PFSK-1 (cell line): ENCODE data around the gene PLA2G4A.

Experiments used
- FOXP2 ChIP-seq: optimal IDR thresholded peaks from 2 replicates; pipeline ENCODE3; 2011; ENCODE audit warnings: borderline replicate concordance, control low read depth, inconsistent platforms; ENCODE audit not compliant: insufficient read depth; ENCODE audit errors: extremely low read length, extremely low read depth
- POLR2AphosphoS5 ChIP-seq: IDR thresholded peaks from 2 replicates; pipeline ENCODE4 v1.6.1; 2012; ENCODE audit warnings: low read depth, mild to moderate bottlenecking, control low read depth, low read length, moderate library complexity
- REST ChIP-seq, 2 experiments: IDR thresholded peaks; 2 replicates each; pipeline versions ENCODE4 v1.6.1 to v1.8.0; 2011 to 2012; ENCODE audit warnings: low read depth in 2 of 2, low read length in 2 of 2, control low read depth in 1 of 2, inconsistent platforms in 1 of 2, mild to moderate bottlenecking in 1 of 2, moderate library complexity in 1 of 2; ENCODE audit not compliant: insufficient read depth in 1 of 2
- SIN3A ChIP-seq: IDR thresholded peaks from 2 replicates; pipeline ENCODE4 v1.6.1; 2012; ENCODE audit warnings: mild to moderate bottlenecking, low read length, moderate library complexity, borderline replicate concordance; ENCODE audit not compliant: insufficient read depth
- TAF1 ChIP-seq: IDR thresholded peaks from 2 replicates; pipeline ENCODE4 v1.6.1; 2012; ENCODE audit warnings: low read length, control low read depth, borderline replicate concordance; ENCODE audit not compliant: insufficient read depth

PLA2G4A gene

GRCh38 chr1:186900539-186901237, 71.9 kb downstream of the PLA2G4A start:
- TF ChIP-seq REST (IDR thresholded peaks at IDR 0.05; ENCODE audit: insufficient read depth in 1 of 2, low read depth in 2 of 2, low read length in 2 of 2), result no peak
- no peak for TF ChIP-seq SIN3A
- TF ChIP-seq TAF1, result no peak
- no peak for TF ChIP-seq FOXP2
- no peak for TF ChIP-seq POLR2AphosphoS5

- no peak for TF ChIP-seq REST (IDR thresholded peaks at IDR 0.05; ENCODE audit: insufficient read depth in 1 of 2, low read depth in 2 of 2, low read length in 2 of 2)
- TF ChIP-seq FOXP2, result no peak
- no peak for TF ChIP-seq POLR2AphosphoS5
- no peak for TF ChIP-seq TAF1
- TF ChIP-seq SIN3A, result no peak
Measured at GRCh38 chr1:186901631-186902030, 72.9 kb downstream of the PLA2G4A start.

GRCh38 chr1:186903374-186904136, 74.8 kb downstream of the PLA2G4A start:
- TF ChIP-seq TAF1 (no peak), SIN3A (no peak), REST (IDR thresholded peaks at IDR 0.05; ENCODE audit: insufficient read depth in 1 of 2, low read depth in 2 of 2, low read length in 2 of 2) (no peak), FOXP2 (no peak), POLR2AphosphoS5 (no peak)

GRCh38 chr1:186904361-186904760, 75.6 kb downstream of the PLA2G4A start:
- TF ChIP-seq REST (IDR thresholded peaks at IDR 0.05; ENCODE audit: insufficient read depth in 1 of 2, low read depth in 2 of 2, low read length in 2 of 2) (no peak), SIN3A (no peak), TAF1 (no peak), POLR2AphosphoS5 (no peak), FOXP2 (no peak)
